ENCODE data around the gene CTTN. TPM values are rescaled to one million over a fixed set of nuclear protein-coding genes. Genes with fewer than 3 reads are reported as not detected.

Gene CTTN
- total and polyA plus RNA-seq, 10 of the 15 experiments (the other 5 are each of a cell fraction or from before 2014, with no cell fraction given): 1.1 to 37.8 (median 11.8) TPM

DNA sequence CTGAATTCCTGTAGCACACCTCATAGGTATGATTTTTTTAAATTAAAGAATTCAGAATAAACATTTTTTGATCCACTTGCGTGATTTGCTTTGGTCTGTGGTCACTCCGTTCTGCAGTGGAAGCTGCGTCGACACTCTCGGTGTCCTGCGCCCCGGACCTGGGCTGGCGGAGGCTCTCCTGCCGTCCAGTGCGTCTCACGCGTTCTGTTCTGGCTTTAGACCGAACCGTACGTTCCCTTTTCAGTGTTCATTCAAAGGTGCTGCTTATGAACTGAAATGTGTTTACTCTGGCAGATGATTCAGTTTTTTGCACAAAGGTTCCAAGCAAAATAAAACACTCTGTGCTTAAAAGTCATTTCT is 38.2 kb downstream of the CTTN start:
- WGBS (ENCODE audit: insufficient coverage, insufficient replicate concordance, low lambda C conversion rate, missing lambda C conversion rate): 89% methylated on average over 15 of the region's 15 CpGs
- intact Hi-C loops (cut with micrococcal nuclease; ENCODE audit: unreplicated experiment): no loop called here
- no peaks in the 10 kb centered on the region for H4K20me1 ChIP-seq (ENCODE audit: control insufficient read depth, insufficient read depth)
- ChIA-PET CTCF (no interaction called here), RAD21 (ENCODE audit: unreplicated experiment) (no interaction called here), SMC1A (ENCODE audit: uncharacterized antibody, unreplicated experiment) (no interaction called here), POLR2A (no interaction called here)
- FAIRE-seq (no peak), ATAC-seq (no peak), DNase-seq (ENCODE audit: low read depth, low spot score) (no peak)
- H3K27me3 ChIP-seq (replicated peaks in 1 of 2; ENCODE audit: control insufficient read depth in 2 of 2, insufficient read depth in 2 of 2, low read length in 1 of 2): no peaks in the 10 kb centered on the region
- no peak overlapping the region for H3K9ac ChIP-seq (ENCODE audit: control insufficient read depth, insufficient read depth, low read length)
- H3K79me2 ChIP-seq (ENCODE audit: control insufficient read depth, insufficient read depth, low read length): no peaks in the 10 kb centered on the region
- H2AFZ ChIP-seq (ENCODE audit: control insufficient read depth, low read depth, low read length): no peak overlapping the region
- H3K27ac ChIP-seq (ENCODE audit: control insufficient read depth, insufficient read depth): no peak overlapping the region; the same call in 1 of the 2 replicates
- H3K4me2 ChIP-seq (ENCODE audit: control insufficient read depth, insufficient read depth): peak overlapping the region; percentile 69; the same call in 1 of the 2 replicates
- H3K4me1 ChIP-seq (ENCODE audit: control insufficient read depth, insufficient read depth, low read length): peaks cover 20% of the 10 kb centered on the region
- H3K9me3 ChIP-seq (replicated peaks; ENCODE audit: control insufficient read depth, insufficient read depth, low read length): no peaks in the 10 kb centered on the region; the same call in 2 of the 3 replicates
- BruUV-seq (replicated peaks): no TSS peak
- H3K4me3 ChIP-seq: no peak overlapping the region
- TF ChIP-seq CHD4 (IDR thresholded peaks at IDR 0.05) (no peak), TCF3 (IDR thresholded peaks at IDR 0.05; ENCODE audit: borderline replicate concordance, insufficient read depth, low read depth, low read length) (no peak), JUND (IDR thresholded peaks at IDR 0.05; ENCODE audit: low read depth, low read length) (no peak)
- in situ Hi-C loops (cut with MboI): no loop called here
- no peaks in the 10 kb centered on the region for H3K36me3 ChIP-seq (ENCODE audit: control insufficient read depth in 2 of 2, insufficient read depth in 2 of 2, low read length in 1 of 2)

DNA sequence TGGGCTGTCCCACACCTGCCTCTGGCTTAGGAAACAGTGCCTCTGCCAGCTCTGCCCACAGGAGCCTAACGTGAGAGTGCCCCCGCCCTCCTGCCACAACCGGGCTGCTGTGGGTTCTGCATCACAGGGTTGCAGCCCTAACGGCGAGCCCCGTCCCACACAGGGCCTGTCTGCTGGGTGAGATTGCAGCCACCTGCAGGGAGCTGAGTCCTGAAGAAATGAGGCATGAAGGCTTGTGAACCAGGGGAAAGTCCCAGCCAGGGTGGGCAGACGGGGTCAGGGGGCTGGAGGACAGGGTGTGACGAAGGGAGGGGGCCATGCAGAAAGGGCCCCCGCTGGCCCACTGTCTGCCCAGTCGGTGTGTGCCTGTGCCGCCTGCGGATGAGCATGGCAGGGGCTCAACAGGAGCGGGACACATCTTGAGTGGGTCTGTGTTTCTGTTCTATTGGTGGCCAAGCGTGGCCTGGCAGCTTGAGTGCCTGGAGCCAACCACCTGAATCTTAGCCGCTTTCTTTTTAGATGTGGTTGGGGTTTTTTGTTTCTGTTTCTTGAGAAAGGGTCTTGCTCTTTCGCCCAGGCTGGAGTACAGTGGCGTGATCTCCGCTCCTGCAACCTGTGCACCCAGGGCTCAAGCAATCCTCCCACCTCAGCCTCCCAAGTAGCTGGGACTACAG is 38.9 kb downstream of the CTTN start:
- H3K9ac ChIP-seq (ENCODE audit: control insufficient read depth, insufficient read depth, low read length): no peak overlapping the region
- peak overlapping the region; percentile 69 for H3K4me2 ChIP-seq (ENCODE audit: control insufficient read depth, insufficient read depth)
- H3K27ac ChIP-seq (ENCODE audit: control insufficient read depth, insufficient read depth): peak overlapping the region; percentile 42; the same call in 1 of the 2 replicates
- H3K36me3 ChIP-seq (ENCODE audit: control insufficient read depth in 2 of 2, insufficient read depth in 2 of 2, low read length in 1 of 2): no peaks in the 10 kb centered on the region
- H3K27me3 ChIP-seq (replicated peaks in 1 of 2; ENCODE audit: control insufficient read depth in 2 of 2, insufficient read depth in 2 of 2, low read length in 1 of 2): no peaks in the 10 kb centered on the region
- peak; percentile 87 for ATAC-seq
- intact Hi-C loops (cut with micrococcal nuclease; ENCODE audit: unreplicated experiment) (no loop called here), in situ Hi-C loops (cut with MboI) (no loop called here)
- ChIA-PET SMC1A (ENCODE audit: uncharacterized antibody, unreplicated experiment) (no interaction called here), CTCF (no interaction called here), RAD21 (ENCODE audit: unreplicated experiment) (no interaction called here), POLR2A (no interaction called here)
- BruUV-seq (replicated peaks): no TSS peak
- H3K79me2 ChIP-seq (ENCODE audit: control insufficient read depth, insufficient read depth, low read length): no peaks in the 10 kb centered on the region
- no peaks in the 10 kb centered on the region for H4K20me1 ChIP-seq (ENCODE audit: control insufficient read depth, insufficient read depth)
- 0 out of 2 replicates have a peak overlapping the region, but pooled peaks have one; percentile 23 for H3K4me3 ChIP-seq
- peak overlapping the region; percentile 55 for H2AFZ ChIP-seq (ENCODE audit: control insufficient read depth, low read depth, low read length)
- DNase-seq (ENCODE audit: low read depth, low spot score): peak; percentile 56
- H3K4me1 ChIP-seq (ENCODE audit: control insufficient read depth, insufficient read depth, low read length): peaks cover 20% of the 10 kb centered on the region
- TF ChIP-seq PAX5 (IDR thresholded peaks at IDR 0.05; ENCODE audit: borderline replicate concordance, low read depth, low read length): peak; percentile 17; the same call in 1 of the 2 replicates
- TF ChIP-seq, protein P1, sequence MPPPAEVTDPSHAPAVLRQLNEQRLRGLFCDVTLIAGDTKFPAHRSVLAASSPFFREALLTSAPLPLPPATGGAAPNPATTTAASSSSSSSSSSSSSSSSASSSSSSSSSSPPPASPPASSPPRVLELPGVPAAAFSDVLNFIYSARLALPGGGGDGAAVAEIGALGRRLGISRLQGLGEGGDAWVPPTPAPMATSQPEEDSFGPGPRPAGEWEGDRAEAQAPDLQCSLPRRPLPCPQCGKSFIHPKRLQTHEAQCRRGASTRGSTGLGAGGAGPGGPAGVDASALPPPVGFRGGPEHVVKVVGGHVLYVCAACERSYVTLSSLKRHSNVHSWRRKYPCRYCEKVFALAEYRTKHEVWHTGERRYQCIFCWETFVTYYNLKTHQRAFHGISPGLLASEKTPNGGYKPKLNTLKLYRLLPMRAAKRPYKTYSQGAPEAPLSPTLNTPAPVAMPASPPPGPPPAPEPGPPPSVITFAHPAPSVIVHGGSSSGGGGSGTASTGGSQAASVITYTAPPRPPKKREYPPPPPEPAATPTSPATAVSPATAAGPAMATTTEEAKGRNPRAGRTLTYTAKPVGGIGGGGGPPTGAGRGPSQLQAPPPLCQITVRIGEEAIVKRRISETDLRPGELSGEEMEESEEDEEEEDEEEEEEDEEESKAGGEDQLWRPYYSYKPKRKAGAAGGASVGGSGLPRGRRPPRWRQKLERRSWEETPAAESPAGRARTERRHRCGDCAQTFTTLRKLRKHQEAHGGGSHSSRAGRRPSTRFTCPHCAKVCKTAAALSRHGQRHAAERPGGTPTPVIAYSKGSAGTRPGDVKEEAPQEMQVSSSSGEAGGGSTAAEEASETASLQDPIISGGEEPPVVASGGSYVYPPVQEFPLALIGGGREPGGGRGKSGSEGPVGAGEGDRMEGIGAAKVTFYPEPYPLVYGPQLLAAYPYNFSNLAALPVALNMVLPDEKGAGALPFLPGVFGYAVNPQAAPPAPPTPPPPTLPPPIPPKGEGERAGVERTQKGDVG (CRISPR knock-in tag; IDR thresholded peaks at IDR 0.05): no peak
- peak; percentile 69; the same call in 1 of the 2 replicates for TF ChIP-seq TCF3 (IDR thresholded peaks at IDR 0.05; ENCODE audit: borderline replicate concordance, insufficient read depth, low read depth, low read length)
- TF ChIP-seq KAT2A (conservative IDR thresholded peaks at IDR 0.05; ENCODE audit: control insufficient read depth, low read depth, low read length): no peak
- TF ChIP-seq RUNX3 (IDR thresholded peaks at IDR 0.05; ENCODE audit: low read length): peak; percentile 26; the same call in 1 of the 2 replicates
- no peaks in the 10 kb centered on the region; the same call in 2 of the 3 replicates for H3K9me3 ChIP-seq (replicated peaks; ENCODE audit: control insufficient read depth, insufficient read depth, low read length)
- FAIRE-seq: peak; percentile 66
- 2% methylated on average over 18 of the region's 18 CpGs for WGBS (ENCODE audit: insufficient coverage, insufficient replicate concordance, low lambda C conversion rate, missing lambda C conversion rate)
